8988T (cell line): ENCODE data around the gene RNF40.

Source experiments
- DNase-seq: peaks from one replicate; pipeline ENCODE4 v3.0.0; 2011

Gene RNF40

GRCh38 chr16:30821891-30822290, 59.8 kb downstream of the RNF40 start:
- DNase-seq: no peak
